Astrocyte (in vitro differentiated cells and primary cell): Measurements from ENCODE around the gene FAM50A.

ENCODE experiments used
- CTCF ChIP-seq: IDR thresholded peaks from 2 replicates; pipeline ENCODE4 v1.5.1; 2011; ENCODE audit warnings: low read depth, mild to moderate bottlenecking, inconsistent platforms, low read length, moderate library complexity; ENCODE audit not compliant: insufficient read depth
- EZH2 ChIP-seq: IDR thresholded peaks from 2 replicates; pipeline ENCODE4 v1.6.1; 2012; ENCODE audit warnings: mild to moderate bottlenecking, low read length, inconsistent platforms; ENCODE audit not compliant: insufficient read depth

- no peak for TF ChIP-seq CTCF
- TF ChIP-seq EZH2, result no peak
These were observed 41.3 kb upstream of the FAM50A start for GRCh38 chrX:154402622-154403127.
